Renal cortical epithelial cell (primary cell): Measurements from ENCODE around the gene KCND3. TPM values are rescaled to one million over a fixed set of nuclear protein-coding genes. Genes with fewer than 3 reads are reported as not detected.

Source experiments
- DNase-seq: peaks from one replicate; pipeline ENCODE4 v3.0.0-alpha.2; 2011; ENCODE audit warnings: low read depth
- total RNA-seq: library from RNA; depleted of rRNA; stranded (reverse); fragments of >200 nt; gene quantifications from 2 replicates; pipeline ENCODE4 v1.2.3, GENCODE V29; 2014

KCND3 gene
- total RNA-seq, 1 donor from 2014 or later = 0.30 TPM

DNA sequence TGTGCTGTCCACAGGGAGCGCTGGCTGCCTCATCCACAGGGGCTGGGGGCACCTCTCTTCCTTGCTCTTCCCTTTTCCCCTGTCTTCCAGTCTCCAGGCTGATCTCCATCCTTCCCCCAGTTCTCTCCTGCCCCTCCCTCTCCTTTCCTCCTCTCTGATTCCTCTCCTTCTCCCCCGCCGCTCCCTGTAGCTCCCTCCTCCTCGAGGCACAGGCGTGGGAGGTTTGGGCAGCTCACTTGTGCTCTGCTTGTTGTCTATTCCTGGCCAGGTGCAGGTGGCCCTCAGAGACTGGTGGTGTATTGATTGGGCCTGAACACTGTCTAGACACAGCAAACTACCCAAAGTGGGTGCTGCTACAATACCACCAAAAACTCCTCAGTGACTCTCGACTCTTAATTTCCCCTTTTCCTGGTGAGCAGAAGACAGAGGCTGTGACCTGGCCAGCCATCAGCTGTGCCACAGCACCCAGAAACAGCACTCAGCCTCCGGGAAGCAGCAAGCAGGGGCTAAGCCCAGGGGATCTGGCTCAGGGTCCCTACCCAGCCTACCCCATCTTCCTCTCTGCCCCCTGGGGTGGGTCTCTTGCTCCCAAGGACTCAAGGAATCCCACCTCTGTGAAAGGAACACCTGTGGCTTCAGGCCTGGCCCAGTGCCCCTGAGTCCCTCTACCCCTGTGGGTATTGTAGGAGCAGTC is 140.5 kb downstream of the KCND3 start:
- no peak for DNase-seq

DNA sequence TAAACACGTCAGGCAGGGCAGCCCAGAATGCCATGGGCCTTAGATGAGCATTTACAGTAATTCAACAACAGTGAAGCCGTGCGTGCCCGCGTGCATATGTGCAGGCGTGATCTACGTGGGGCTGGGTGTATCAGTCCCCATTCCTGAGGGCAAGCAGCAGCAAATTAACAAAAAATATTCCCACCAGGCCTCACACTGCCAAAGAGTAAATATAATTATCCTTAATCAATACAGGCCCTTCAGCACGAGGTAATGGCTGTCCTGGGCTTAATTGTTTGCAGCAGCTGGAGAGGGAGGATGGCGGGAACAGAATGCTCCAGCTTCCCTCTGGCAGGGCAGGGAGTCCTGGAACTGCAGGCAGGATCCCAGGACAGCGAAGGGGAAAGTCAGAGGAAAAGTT is 142.0 kb downstream of the KCND3 start:
- DNase-seq = no peak

DNA sequence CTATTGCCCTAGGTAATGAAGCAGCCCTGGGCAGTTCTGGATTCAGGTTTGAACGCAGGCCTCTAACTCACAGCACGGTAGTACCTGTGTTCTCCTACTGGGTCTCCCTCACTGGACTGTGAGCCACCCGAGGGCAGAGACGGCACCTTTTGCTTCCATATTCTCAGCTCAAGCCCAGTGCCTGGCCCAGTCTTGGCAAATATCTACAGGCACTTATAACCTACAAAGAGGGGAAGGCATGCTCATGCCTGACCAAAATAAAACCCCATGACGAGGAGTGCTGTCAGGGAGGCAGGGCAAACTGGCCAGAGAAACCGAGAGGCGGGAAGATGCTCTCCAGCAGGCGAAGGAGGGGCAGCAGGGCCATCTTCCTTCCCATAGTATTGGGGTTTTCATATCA is 142.6 kb downstream of the KCND3 start:
- no peak for DNase-seq

DNA sequence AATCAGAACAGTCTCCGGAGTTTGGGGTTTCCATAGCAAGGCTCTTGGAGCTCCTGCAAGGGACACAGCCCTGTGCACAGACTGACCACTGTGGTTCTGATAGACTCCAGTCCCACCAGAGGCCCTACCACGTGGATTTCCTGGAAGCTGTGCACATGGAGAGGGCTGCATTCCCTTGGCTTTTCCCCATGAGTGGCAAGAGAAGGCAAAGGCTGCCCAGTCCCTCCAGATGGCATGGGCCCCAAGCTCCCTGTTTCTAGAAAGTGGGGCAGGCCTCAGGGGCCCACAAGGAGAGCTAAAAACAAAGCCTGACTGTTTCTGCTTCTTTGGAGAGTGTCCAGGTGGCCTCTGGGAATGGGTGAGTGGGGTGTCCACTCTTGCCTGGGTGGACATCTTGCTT is 146.3 kb downstream of the KCND3 start:
- no peak for DNase-seq

DNA sequence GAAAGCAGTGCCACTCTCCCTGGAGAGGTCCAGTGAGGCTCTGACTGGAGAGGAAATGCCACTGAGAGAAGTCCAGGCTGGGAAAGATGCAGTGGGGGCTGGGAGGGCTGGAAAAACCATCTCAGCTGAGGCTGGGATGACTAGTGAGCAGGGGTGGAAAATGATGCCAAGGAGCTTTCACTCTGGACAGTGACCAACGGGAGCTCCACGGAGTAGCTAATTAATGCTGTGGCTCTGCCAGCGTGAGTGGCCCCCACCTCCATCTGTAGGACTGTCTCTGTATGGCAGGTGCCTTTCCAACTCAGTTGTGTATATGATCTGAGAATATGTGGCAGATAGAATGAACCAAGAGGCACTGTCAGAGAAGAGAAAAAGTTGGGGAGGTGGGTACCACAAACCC is 147.1 kb downstream of the KCND3 start:
- no peak for DNase-seq

DNA sequence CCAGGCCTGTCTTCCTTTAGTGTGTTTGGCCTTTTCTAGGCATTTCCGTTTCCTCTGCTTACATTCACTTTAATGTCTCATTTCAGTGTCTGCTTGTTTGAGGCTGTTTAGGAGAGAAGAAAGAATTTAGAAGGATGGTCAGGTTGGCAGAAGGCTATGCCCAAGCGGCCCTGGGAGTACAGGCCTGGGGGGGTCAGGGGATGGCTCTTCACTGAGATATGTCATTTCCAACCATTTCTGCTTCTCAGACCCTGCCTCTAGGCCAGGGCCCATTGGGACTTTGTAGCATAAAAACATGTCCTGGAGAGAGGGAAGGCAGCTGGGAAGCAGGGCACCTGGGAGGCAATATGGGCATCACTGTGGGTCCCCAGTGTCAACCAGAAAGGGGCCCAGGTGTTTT is 147.7 kb downstream of the KCND3 start:
- no peak for DNase-seq

DNA sequence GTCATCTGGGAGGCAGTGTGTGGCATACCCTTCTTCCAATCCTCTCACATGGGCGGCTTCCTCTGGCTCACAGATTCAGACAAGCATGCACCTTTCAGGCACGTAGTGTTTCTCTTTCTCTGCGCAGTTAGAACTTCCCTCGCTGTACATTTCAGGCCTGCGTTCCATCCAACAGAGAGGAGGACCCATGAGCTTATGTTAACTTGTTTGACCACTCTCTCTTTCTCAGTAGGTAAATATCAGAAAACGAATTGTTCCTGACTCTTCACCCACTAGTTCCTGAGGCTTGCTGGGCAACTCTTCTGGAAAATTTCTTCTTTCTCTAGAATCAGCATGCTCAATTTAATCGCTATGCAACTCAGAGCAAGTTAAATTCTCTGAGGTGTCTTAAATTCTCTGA is 148.3 kb downstream of the KCND3 start:
- no peak for DNase-seq

DNA sequence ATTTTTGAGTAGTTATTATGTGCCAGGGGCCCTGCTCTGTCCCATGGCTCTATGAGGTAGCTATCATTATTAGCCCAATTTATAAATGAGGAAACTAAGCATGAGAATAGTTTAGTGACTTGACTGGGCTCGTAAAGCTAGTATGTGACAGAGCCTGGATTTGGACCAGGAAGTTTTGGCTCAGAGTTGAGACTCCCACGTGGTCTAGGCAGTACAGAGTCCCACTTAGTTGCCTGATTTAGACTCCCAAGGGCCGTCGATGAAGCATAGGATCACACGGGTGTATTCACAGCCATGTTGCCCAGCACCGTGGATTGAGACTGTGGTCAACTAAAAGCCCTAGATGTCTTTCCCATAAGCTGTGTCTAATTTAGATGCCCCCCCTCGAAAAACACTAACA is 152.1 kb downstream of the KCND3 start:
- DNase-seq = no peak

DNA sequence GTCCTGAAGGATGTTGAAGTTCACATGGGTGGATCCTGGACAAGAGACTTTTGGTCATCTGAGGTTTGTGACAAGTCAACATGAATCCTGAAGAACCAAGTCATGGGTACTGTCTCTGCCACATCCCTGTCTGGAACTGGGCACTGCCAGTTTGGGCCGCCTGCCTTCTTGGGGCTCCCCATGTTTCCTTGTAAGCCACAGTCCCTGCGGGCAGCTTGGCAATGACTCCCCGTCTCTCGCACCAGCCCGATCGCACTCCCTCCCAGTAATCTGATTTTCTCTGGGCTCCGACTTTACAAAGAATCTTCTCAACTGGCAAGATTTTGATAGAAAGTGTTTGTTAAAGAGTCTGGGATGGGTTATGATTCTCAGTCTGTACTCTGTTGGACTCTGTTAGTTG is 153.4 kb downstream of the KCND3 start:
- DNase-seq = no peak

DNA sequence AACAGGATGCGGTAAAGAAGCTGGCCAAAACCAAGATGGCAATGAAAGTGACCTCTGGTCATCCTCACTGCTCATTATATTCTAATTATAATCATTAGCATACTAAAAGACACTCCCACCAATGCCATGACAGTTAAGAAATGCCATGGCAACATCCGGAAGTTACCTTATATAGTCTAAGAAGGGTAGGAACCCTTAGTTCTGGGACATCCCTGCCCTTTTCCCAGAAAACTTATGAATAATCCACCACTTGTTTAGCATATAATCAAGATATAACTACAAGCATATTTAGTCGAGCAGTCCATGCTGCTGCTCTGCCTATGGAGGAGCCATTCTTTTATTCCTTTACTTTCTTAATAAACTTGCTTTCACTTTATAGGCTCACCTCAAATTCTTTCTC is 154.0 kb downstream of the KCND3 start:
- DNase-seq = no peak

DNA sequence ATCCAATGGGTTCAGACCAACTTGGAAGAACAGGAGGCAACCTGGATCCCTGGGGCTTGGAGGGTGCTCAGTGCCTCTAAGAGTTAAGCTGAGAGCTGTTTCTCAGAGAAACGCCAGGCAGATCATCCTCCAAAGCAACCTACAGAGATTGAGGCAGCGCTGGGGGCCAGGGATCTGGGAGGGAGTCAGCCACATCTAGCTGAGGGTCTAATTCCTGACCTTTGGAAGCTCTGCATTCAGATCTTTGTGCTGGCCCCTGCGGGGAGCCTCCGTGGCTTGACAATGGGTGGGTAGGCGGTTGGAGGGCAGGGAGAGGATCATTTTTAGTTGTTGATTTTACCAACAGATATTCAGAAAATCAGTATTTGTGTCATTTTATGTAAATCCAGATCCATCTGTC is 154.5 kb downstream of the KCND3 start:
- no peak for DNase-seq

DNA sequence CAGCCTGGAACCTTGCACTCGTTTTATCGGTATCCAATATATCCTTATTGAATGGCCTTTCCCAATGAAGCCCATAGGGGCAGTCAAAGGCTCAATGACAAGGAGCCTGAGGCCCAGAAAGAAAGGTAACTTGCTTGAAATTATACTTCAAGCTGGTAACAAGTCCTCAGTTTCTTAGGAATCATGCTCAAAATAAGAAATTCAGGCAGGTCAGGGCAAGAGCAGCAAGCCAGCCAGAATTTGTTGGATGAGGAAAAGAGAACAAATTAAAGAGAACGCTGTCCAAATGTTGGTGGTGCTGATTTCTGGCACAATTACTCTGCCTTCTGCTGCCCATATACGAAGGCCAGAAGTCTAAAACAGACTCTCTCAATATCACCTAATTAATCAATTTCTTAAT is 156.1 kb downstream of the KCND3 start:
- DNase-seq = peak; percentile 12

DNA sequence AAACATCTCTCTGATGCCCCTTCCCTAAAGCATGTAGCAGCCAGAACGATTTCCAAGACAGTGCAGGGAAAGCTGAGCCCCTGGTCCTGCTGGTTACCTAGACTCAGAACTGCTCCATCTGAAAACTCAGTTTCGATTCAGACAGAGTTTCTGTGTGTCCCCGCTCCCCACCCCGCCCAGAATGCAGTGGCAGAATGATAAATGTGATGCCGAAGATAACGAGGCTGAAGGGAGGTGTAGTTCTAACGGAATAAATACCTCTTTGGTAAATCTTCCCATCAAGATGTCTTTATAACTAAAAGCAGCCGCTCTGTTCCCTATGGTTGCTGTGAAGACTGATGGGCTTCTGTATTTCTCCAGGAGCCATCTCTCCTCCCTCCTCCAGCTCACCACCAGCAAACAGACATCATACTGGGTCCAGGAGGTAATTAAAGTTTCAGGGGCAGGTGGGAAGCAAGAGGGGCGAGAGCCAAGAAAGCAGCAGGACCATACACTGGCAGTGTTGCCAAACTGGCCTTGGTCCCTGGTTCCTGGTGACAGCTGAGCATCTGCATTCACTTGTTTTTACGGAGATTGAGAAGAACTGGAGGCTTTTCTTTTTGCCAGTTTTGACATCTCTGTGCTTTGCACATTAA is 156.8 kb downstream of the KCND3 start:
- DNase-seq = no peak

DNA sequence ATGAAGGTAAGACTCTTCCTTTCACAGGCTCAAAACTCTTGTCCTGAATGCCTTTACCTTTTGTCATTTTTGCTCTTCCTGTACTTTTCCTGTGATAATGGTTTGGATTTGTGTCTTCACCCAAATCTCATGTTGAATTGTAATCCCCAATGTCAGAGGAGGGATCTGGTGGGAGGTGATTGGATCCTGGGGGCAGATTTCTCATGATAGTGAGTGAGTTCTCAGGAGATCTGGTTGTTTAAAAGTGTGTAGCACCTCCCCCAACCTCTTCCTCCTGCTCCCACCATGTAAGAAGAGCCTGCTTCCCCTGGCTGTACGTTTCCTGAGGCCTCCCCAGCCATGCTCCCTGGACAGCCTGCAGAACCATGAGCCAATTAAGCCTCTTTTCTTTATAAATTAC is 158.3 kb downstream of the KCND3 start:
- DNase-seq = no peak

DNA sequence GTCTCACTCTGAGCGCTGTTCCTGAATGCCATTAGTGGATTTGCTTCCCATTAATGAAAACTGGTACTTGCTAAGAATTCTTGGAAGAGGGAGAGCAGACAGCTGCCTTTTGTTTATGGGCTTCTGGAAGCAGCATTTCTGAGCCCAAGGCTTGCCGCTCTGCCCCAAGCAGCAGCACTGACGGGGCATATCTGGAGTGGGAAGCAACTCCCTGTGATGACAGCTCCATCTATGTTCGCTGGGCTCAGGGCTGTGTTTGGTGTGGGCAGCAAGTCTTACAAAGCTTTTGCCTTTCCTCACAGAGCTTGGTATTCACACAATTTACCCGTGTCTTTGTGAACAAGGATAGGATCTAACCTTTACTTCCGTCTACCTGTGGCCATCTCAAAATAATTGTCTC is 161.5 kb downstream of the KCND3 start:
- no peak for DNase-seq

DNA sequence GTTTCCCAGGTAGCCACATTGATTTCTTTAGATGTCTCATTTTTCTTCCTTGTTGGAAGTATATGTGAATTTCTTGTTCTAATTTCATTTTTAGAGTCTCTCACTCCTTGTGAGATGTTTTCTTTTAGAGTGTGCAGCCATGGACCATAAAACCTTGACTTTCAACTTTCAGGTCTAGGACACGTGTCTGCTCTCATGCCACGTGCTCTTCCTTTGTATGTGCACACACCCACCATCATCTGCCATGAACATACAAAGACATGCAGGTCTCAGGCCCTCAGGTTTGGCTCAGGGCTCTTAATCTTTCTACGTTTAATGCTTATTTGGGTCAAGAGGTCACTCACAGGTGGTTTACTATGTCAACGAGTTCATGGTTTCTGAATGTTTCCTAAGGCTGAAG is 163.2 kb downstream of the KCND3 start:
- DNase-seq = no peak

DNA sequence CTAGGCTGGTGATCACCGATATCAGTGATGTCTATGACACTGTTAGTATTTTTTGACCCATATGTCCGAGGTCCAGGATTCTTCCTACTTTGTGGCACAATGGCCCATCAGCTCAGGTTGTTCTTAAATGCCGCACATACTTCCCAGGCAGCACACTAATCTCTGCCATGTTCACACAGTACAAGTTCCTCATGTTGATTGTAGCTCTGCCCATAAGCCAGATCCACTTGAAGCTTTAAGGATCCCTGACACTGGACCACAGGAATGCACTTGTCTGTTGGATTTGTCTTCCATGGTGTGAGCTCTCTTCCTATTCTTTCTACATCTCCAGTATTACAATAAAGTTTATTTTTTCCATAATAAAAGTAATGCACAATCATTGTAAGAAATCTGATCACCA is 164.3 kb downstream of the KCND3 start:
- no peak for DNase-seq

DNA sequence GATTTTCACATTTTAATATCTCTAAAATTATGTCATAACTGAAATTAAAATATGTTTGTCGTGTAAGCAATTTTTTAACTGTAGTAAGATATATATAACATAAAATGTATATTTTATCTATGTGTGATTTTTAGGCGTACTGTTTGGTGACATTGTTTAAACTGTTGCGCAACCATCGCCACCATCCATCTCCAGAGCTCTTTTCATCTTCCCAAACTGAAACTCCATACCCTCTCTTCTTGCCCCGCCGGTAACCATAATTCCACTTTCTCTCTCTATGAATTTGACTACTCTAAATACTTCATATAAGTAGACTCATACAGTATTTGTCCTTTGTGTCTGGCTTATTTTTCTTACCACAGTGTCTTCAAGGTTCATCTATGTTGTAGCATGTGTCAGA is 167.3 kb downstream of the KCND3 start:
- DNase-seq = no peak

DNA sequence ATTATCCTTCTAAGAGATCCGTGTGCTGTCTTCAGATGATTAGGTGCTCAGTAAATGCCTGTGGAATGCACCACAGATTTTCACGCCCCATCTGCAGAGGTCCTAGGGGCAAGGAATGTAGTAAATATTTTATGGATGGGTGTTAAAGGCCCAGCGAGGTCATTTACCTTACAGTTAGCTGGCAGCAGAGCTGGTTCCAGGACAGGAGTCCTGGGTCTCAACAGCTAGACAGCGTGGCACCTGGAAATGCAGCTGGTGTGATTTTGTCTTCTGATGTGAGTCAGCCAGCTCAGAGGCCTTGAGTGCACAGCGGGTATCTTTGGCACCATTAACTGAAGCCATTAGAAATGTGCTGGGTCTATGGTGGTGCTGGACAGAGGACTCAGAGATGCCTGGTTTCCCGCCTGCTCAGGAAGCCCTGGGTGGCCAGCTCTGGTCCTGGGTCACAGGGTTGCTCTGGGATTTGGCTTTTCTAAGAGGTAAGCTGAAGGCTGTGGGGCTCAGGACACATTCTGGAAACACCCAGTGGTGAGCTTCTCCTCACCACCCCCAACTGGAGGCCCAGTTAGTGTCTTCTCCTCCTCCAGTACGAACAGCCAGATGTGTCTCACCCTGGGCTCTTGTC is 168.2 kb downstream of the KCND3 start:
- no peak for DNase-seq

DNA sequence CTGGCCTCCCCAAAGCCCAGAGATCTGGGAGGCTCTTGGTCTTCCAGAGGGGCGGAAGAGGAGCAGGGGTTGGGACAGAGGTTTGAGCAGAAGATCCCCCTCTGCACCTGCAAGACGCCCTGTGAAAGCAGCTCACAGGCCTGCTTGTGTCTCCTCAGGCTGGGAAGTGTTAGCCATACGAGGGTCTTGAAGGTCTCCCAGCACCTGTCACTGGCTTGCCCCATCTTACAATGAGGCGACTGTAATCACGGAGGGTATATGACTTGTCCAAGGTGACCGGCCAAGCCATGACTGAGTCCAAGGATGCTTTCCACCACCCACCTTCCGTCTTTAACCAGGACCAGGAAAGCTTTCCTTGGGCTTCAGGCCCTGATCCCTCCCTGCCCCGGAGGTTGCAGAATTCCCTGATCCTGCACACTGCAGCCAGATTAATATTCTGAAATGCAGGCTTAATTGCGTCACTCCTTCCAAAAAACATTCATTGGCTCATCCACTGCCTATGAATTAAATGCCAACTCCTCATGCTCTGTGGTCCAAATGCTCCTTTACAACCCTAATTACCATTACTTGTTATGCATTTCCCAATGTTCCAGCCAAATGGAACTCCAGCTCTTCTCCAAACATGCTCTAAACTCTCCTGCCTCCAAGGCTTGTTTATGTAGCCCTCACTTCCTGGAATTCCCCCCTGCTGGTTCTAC is 169.8 kb downstream of the KCND3 start:
- no peak for DNase-seq

DNA sequence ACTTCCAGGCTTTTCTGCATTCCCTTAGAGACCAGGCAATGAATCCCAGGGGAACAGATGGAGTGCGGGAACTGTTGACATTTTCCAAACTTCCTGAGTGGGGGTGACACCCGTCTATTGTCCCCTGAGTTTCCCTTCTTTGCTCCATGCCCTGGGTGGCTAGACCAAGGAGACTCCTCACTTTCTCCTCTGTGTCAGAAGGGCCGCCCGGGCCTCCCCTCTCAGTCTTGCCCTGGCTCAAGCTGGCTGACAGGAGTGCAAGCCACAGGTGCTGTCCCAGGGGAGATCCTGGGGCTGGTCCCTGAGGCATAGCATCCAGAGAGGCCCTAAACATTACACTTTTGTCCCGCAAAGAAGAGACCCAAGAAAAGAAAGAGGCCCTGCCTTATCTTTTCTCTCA is 170.9 kb downstream of the KCND3 start:
- no peak for DNase-seq

DNA sequence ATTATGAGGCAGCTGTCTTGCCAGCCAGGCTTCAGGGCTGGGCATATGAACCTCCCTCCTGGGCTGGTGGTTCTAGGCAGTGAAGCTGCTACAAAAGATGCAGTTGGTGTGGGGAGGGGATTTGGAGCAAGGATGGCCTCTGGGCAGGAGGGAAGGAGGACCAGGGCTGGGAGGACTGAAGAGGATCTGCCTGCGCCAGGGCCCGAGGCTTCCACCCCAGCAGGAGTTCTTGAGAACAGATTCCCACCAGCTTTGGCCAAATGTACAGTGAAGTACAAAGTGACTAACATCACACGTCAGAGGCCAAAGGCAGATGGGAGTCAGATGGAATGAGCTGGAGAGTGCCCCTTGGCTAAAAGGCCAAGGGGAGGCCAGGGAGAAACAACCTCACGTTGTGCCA is 171.4 kb downstream of the KCND3 start:
- DNase-seq = no peak

DNA sequence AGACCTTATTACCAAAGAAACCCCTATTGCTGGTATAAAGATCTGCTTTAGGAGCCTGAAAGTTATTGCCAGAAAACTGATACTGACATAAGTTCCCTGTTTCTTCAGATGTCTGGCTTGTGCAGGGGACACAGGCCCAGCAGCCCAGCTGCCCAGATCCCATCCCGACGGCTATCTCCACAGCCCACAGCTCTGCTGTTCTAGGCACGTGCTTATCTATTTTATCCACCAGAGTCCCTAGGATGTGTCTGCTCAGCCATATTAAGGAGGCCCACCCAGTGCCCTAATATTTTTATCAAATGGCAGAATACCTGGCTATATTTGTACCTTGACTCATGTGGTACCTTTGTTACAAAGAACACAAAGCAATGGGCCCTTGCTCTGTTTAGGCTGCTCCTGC is 174.8 kb downstream of the KCND3 start:
- DNase-seq = no peak
